Measurements from ENCODE around the gene NREP.
"Not testable (repeated sequence)": the region's sequence is repeated elsewhere in the genome, so short reads cannot be mapped to it uniquely, and the experiment has no call there.

Gene NREP

GRCh38 chr5:111735583-111736270 is 21.3 kb downstream of the NREP start:
- no peak for DNase-seq

DNA sequence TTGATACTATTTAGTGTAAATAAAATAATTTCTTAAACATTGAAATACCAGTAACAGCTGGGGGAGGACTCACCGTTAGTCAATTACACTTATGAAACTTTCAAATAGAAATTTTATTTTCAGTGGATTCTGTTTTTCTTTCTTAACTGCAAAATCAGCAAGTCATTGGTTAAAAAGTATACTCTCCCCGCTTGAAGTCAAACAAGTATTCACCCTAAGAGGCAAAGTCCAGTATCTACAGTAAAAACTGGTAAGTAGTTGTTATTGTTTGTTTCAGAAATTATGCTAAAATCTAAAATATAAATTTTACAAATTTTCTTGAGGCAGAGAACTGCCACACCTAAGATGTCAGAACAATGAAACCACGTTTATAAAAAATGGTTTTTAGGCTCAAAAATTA is 22.4 kb downstream of the NREP start:
- DNase-seq = no peak

DNA sequence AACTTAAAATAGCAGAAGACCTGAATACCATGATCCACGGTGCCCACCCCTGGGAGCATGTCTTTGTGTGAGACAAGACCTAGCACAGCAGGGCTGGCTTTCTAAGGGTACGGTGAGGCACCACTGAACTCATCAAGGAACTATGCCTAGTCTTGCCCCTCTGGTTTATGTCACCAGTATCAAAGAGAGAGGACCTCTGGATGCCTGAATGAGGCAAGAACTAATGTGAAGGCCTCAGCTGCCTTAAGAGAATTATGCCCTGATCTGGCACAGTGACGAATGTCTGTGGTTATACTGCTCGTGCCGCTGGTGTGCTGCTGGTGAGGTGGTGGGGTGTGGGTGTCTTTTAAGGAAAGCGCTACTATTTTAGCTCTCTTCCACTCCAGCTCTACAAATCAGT is 23.0 kb downstream of the NREP start:
- DNase-seq = no peak

GRCh38 chr5:111733571-111733970 is 23.4 kb downstream of the NREP start:
- DNase-seq = no peak

DNA sequence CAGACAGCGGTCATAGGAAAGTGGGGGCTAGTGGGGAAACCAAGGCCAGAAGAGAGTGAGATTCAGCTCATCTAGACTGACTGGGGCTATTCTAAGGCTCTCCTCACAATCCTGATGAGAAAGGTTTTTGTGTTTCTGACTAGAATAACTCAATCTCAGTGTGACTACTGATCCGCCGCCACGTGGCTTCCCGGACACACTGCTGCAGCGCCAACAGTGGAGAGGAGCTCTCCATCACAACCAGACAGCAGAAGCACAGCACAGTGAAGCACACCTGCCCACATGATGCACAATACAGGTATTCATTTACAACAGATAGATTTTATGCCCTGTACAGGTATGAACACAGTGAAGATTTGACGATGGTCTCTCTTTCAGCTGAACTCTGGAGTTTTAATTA is 25.4 kb downstream of the NREP start:
- no peak for DNase-seq

GRCh38 chr5:111730659-111731382 is 26.2 kb downstream of the NREP start:
- no peak for DNase-seq

DNA sequence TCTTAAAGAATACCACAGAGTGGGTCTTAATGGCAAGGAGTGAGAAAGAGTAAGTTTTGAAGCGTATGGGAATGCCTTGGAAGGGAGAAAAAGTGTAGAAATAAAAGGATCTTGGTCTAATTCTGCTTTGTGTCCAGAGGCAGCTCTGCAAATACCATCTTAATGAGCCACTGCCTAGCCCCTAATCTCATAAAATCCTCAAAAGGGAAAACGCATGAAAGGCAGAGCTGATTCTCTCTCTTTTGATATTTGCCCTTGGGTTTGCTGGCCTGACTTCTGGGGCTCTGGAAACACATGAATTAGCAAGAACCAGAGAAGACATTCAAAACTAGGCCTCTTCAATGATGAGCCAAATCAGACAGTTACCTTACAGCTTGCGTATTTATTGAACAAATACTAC is 28.1 kb downstream of the NREP start:
- no peak for DNase-seq

GRCh38 chr5:111726986-111727385 is 30.0 kb downstream of the NREP start:
- DNase-seq = no peak

- no peak for DNase-seq
These were observed 34.9 kb downstream of the NREP start for GRCh38 chr5:111722140-111722539.

DNA sequence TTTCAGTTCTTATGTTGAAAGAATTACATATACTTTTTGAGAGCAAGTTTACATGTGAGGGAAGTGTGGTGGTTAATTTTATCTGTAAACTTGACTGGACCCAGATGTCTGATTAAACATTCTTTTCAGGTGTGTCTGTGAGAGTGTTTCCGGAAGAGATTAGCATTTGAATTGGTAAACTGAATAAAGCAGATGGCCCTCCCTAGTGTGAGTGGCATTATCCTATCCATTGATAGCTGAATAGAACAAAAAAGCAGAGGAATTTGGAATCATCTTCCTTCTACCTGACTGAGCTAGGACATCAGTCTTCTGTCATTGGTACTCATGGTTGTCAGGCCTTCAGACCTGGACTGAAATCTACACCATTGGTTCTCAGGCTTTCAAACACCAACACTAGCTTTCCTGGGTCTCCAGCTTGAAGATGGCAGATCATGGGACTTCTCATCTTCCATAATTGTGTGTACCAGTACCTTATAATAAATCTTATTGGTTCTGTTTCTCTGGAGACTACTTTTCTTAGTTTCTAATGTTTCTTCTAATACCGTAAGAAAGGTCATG is 36.6 kb downstream of the NREP start:
- DNase-seq = no peak

DNA sequence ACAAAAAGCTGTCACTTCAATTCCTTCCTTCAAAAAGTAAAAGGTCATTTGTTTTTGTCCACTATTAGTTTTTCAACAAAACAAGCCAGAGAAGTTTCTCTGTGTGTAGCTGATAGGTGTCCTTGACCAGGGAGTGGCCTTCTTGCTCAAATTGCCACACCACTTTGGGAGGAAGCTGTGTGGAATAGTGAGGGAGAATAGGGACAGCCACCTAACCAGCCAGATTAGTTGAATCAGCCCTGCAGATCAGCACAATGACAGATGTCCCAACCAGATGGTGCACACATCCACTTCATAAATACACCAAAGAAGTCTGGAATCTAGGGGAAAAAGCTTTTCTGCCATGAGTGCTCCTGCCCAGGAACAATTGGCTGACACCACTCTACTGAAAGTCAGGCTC is 37.2 kb downstream of the NREP start:
- no peak for DNase-seq

DNA sequence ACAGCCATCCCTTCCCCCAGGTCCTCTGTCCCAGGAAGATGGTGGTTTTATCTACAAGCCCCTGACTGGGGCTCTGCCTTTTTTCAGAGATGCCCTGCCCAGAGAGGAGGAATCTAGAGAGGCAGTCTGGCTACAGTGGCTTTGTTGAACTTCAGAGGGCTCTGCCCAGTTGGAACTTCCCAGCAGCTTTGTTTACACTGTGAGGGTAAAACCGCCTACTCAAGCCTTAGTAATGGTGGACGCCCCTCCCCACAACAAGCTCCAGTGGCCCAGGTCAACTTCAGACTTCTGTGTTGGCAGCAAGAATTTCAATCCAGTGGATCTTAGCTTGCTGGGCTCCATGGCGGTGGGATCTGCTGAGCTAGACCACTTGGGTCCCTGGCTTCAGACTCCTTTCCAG is 40.2 kb downstream of the NREP start:
- not testable (repeated sequence) for DNase-seq

DNA sequence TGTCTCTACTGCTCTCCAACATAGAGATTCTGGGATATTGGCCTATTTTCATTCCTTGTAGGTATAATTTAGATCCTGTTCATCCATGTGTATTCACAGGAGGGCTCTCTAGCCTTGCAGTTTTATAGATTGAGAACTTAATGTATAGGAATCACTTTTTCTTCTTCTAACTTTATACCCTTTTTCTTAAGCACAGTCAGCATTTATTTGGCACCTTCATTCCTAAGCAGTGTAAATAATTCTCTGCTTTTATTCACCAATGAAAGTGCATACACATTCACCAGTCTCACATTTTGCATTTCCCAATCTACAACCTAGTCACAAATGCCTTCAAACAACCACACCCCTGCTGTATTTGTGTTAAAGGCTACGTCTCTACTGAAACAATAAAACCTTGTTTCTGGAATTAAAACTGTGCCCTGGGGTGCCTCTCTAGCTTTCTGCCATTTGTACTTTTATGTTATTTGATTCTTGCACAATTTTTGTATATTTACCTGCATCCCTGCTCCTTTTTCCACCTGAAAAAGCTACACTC is 49.3 kb downstream of the NREP start:
- DNase-seq = no peak

GRCh38 chr5:111706345-111706744 is 50.6 kb downstream of the NREP start:
- no peak for DNase-seq

GRCh38 chr5:111704452-111705085 is 52.4 kb downstream of the NREP start:
- no peak for DNase-seq

DNA sequence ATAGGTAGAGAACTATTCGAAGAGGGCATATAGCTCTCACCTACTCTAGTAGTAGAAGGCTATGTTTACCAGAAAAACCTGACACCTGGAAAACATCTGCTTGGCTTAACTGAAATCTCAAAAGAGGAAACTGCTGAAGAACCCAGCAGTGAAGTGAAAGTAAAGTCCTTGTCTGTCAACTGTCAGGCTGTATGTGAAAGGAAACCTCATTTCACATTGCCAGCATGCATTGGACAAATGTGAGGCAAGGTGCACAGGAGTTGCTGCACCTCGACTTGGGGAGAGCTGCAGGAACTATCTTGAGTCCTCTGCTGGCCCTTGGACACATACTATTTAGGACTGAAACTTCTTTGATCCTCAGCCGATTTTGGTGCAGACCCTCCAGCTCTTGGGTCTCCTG is 53.3 kb downstream of the NREP start:
- DNase-seq = no peak

DNA sequence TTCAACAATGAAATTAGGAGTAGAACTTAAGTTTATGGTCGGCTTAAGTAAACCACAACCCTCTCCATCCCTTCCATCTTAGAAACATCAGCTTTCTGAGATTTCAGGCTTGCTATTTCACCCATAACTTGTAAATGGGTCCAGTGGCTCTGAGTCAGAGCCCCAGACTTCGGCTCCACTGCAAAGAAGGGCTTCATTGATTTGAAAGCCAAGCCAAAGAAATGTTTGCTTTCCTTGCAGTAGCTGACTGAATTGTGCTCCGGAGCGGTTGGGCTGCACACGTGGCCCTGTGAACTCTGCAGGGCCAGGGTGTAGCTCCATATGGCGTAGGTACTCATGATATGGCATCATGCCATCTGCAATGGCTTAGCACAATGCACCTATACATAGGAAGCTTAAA is 57.0 kb downstream of the NREP start:
- no peak for DNase-seq

DNA sequence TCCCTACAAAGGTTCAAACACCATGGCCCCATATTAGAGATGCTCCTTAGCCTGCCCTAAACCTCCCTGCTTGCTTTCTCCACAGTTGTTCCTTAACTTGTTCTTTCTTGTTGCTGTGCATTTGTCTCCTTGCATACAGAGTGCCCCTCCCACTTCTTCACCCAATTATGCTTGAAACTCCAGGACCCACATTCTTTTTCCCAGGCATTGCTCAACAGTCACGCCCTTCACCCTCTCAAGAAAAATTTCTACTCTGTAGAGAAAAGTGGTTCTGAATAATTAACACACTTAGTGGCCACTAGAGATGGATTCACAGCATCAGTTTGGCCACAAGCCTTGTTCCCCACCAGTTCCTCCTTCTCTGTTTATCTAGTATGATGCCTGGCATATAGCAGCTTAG is 57.7 kb downstream of the NREP start:
- no peak for DNase-seq

DNA sequence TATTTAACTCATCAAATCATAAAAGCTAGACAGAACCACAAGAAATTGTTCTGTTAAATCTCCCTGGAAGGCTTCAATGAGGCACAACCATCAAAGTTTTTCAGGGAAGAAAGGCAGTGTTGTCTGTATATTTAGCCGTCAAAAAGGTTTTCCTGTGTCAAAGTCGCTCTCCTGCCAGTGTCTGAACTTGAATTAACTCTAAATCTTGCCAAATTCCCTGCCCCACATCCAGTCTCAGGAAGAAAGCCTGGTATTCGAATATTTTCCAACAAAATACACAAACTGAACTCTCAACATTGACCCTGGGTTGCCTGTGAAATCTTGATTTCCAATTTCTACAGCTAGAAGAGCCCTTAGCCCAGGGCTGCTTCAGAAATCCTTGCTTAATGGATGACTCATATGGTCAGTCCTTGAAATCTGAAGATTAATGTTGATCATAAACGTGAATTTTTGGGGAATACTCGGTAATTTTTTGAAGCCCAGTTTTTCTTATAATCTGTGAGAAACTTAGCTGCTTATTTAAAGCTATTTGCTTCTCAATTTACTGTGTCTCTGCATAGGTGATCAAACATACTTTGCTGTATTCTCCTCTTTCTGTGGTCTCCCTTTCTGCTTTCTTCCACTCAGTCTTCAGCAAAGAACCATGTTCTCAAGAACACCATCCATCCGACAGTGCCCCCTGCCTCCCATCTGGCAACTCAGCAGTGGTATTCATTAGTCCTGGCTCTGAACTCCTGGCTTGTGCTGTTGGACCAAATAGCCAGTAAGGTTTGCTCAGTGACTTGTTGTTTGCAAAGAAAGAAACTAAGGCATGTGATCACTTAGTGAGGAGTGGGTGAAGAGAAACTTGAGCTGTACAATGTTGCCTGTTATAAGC is 58.9 kb downstream of the NREP start:
- peak; percentile 5 for DNase-seq

DNA sequence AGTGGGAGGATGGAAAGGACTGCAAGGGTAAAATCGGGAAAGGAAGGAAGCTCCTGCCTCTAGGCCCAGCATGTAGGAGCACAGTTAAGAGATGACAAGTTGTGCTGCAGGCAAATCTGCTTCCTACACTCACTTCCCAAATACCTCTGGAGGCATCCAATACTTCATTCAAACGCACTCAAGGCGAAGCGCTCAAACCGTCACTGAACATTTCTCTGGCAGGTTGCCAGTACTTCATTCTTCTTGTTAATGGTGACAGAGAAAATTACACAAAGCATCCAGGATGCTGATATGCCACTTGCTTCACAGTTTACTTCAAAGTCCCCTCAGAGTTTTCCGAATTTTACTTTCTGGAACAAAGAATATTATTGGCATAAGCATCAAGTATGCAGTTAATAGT is 59.8 kb downstream of the NREP start:
- DNase-seq = peak; percentile 14

GRCh38 chr5:111695991-111696390 is 61.0 kb downstream of the NREP start:
- DNase-seq = no peak

DNA sequence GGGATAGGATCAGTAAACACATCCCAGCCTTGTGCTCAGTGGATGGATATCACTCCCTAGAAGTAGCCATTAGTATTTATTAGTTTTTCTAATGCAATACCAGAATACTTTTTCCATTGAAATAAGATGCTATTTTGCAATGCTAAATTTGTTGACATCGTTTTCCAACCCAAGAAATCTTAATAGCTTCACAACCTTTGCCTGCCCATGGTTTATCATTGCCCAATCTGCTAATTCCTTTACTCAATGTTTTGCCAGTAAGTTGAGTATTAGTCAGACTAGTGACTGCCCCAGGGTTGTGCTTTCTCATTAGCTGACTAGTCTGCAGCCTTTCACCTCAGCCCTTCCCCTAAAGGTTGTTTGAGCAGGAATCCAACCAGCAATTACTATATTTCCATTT is 62.9 kb downstream of the NREP start:
- DNase-seq = no peak

DNA sequence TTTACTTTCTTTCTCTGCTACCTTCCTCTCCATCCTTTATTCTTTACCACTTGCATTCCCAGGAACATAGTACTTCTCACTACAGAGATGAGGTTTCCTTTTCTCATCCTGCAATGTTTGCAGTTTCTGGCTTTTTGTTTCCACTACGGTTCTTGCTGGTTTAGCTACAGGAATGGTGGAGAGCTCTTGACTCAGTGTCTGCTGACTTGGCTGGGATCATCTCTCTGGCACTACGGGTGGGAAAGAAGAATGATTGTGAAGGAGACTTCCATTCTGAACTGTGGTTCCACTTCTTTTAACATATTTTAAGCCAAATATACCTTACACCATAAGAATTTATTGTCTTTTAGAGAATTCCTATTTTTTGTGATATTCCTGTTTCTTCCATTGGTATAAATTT is 65.1 kb downstream of the NREP start:
- no peak for DNase-seq

Data from midbrain (tissue), 1 donor.